Loucy (cell line): ENCODE data around the gene WDPCP.

ENCODE experiments used
- H2AFZ ChIP-seq: fragments of 200-600 bp; sonication (generic); 2 replicates; pipeline ENCODE4 v1.6.0; 2016; ENCODE audit warnings: antibody characterized with exemption, mild to moderate bottlenecking, low read length, moderate library complexity
- H3F3A ChIP-seq: fragments of 200-600 bp; 2 replicates; pipeline ENCODE4 v1.6.0; 2016; ENCODE audit warnings: antibody characterized with exemption, low read depth, mild to moderate bottlenecking
- H3K27me3 ChIP-seq: fragments of 200-600 bp; sonication (generic); 2 replicates; pipeline ENCODE4 v1.6.1; 2014; ENCODE audit warnings: low read length, mild to moderate bottlenecking; ENCODE audit not compliant: insufficient read depth, poor library complexity, severe bottlenecking
- H3K36me3 ChIP-seq: fragments of 200-600 bp; sonication (generic); 2 replicates; pipeline ENCODE4 v1.6.1; 2016; ENCODE audit warnings: low read length; ENCODE audit not compliant: insufficient read depth
- H3K4me1 ChIP-seq: fragments of 200-600 bp; sonication (generic); 2 replicates; pipeline ENCODE4 v1.5.1; 2014; ENCODE audit warnings: low read length, mild to moderate bottlenecking; ENCODE audit not compliant: insufficient read depth, poor library complexity, severe bottlenecking
- H3K4me2 ChIP-seq: fragments of 200-600 bp; sonication (generic); 2 replicates; pipeline ENCODE4 v1.6.0; 2014; ENCODE audit warnings: antibody characterized with exemption, low read length, low read depth, mild to moderate bottlenecking; ENCODE audit not compliant: poor library complexity, severe bottlenecking
- H3K4me3 ChIP-seq: fragments of 200-600 bp; sonication (generic); 2 replicates; pipeline ENCODE4 v1.5.1; 2014; ENCODE audit warnings: low read length, mild to moderate bottlenecking, mixed read lengths; ENCODE audit not compliant: poor library complexity, severe bottlenecking
- H3K79me2 ChIP-seq: fragments of 200-600 bp; sonication (generic); 2 replicates; pipeline ENCODE4 v1.6.1; 2014; ENCODE audit warnings: low read length; ENCODE audit not compliant: insufficient read depth
- H3K9ac ChIP-seq: fragments of 200-600 bp; sonication (generic); 2 replicates; pipeline ENCODE4 v1.6.0; 2014; ENCODE audit warnings: mild to moderate bottlenecking, low read depth, low read length, moderate library complexity; ENCODE audit not compliant: poor library complexity, severe bottlenecking
- H3K9me2 ChIP-seq: fragments of 200-600 bp; sonication (generic); replicated peaks from 2 replicates; pipeline ENCODE4 v1.6.1; 2016; ENCODE audit warnings: low read depth, low read length, mixed read lengths
- H3K9me3 ChIP-seq: fragments of 200-600 bp; sonication (generic); 2 replicates; pipeline ENCODE4 v1.6.1; 2014; ENCODE audit warnings: mild to moderate bottlenecking, antibody characterized with exemption, low read length, low read depth; ENCODE audit not compliant: insufficient read depth
- H4K20me1 ChIP-seq: fragments of 200-600 bp; sonication (generic); 2 replicates; pipeline ENCODE4 v1.6.0; 2014; ENCODE audit warnings: antibody characterized with exemption, low read length, mild to moderate bottlenecking; ENCODE audit not compliant: insufficient read depth, poor library complexity, severe bottlenecking
- EZH2phosphoT487 ChIP-seq: fragments of 200-600 bp; IDR thresholded peaks from 2 replicates; pipeline ENCODE4 v1.6.1; 2018; ENCODE audit warnings: antibody characterized with exemption, mild to moderate bottlenecking, moderate library complexity, borderline replicate concordance
- TF ChIP-seq, protein P1 (sequence below): fragments of 200-600 bp; sonication (generic); conservative IDR thresholded peaks from 2 replicates; pipeline ENCODE4 v1.5.1; 2014; ENCODE audit warnings: mild to moderate bottlenecking, antibody characterized with exemption, low read length

The WDPCP gene

DNA sequence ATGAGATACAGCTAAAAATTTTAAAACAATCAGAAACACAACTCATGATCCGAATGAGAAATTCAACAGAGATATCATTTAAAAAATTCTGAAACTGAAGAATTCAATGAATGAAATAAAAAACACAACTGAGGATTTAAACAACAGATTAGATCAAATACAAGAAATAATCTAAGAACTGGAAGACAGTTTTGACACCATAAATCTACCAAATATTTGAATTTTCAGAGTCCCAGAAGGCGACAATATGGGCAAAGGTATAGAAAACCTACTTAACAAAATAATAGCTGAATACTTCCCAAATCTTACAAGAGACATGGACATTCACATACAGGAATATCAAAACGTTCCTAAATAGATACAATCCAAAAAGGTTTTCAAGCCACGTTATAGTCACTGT is 315.7 kb downstream of the WDPCP start:
- TF ChIP-seq EZH2phosphoT487 = no peak
- Histone ChIP-seq H3K4me3 (no peak overlapping the region), H3K27me3 (no peaks in the 10 kb centered on the region), H3K36me3 (no peaks in the 10 kb centered on the region), H3K9me2 (no peaks in the 10 kb centered on the region), H3F3A (no peaks in the 10 kb centered on the region), H3K9me3 (peaks cover 17% of the 10 kb centered on the region; the same call in 1 of the 2 replicates), H2AFZ (no peak overlapping the region), H3K4me1 (no peaks in the 10 kb centered on the region), H3K9ac (no peak overlapping the region), H4K20me1 (no peaks in the 10 kb centered on the region), H3K79me2 (no peaks in the 10 kb centered on the region), H3K4me2 (no peak overlapping the region)

- H4K20me1 ChIP-seq = no peaks in the 10 kb centered on the region
- no peaks in the 10 kb centered on the region for H3K79me2 ChIP-seq
- no peaks in the 10 kb centered on the region for H3K9me2 ChIP-seq
- H3K4me2 ChIP-seq = no peak overlapping the region
- no peaks in the 10 kb centered on the region for H3F3A ChIP-seq
- no peaks in the 10 kb centered on the region for H3K36me3 ChIP-seq
- no peak overlapping the region for H2AFZ ChIP-seq
- H3K9me3 ChIP-seq = peaks cover 17% of the 10 kb centered on the region; the same call in 1 of the 2 replicates
- no peaks in the 10 kb centered on the region for H3K27me3 ChIP-seq
- no peak overlapping the region for H3K4me3 ChIP-seq
- TF ChIP-seq, protein P1, sequence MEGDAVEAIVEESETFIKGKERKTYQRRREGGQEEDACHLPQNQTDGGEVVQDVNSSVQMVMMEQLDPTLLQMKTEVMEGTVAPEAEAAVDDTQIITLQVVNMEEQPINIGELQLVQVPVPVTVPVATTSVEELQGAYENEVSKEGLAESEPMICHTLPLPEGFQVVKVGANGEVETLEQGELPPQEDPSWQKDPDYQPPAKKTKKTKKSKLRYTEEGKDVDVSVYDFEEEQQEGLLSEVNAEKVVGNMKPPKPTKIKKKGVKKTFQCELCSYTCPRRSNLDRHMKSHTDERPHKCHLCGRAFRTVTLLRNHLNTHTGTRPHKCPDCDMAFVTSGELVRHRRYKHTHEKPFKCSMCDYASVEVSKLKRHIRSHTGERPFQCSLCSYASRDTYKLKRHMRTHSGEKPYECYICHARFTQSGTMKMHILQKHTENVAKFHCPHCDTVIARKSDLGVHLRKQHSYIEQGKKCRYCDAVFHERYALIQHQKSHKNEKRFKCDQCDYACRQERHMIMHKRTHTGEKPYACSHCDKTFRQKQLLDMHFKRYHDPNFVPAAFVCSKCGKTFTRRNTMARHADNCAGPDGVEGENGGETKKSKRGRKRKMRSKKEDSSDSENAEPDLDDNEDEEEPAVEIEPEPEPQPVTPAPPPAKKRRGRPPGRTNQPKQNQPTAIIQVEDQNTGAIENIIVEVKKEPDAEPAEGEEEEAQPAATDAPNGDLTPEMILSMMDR = no peak
- no peak for TF ChIP-seq EZH2phosphoT487
- no peak overlapping the region for H3K9ac ChIP-seq
- no peaks in the 10 kb centered on the region for H3K4me1 ChIP-seq
These were observed 317.6 kb downstream of the WDPCP start for GRCh38 chr2:63270717-63271116.

DNA sequence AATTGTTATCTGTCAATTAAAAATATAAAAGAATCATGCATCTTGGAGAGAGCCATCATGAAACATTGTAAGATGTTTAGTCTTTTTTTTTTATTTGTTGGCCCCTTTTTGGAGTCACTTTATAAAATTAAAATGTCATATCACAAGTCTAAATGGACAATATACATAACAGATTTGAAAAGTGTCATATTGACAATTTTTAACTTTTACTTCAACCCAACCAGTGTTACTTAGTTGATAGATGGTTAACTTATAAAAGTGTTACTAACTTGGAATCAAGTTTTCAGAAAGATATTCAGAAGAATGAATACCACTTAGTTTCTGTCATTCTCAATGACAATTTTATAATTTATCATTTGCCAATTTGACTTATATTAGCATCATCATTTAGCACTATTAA is 319.3 kb downstream of the WDPCP start:
- H3K4me1 ChIP-seq = no peaks in the 10 kb centered on the region
- H4K20me1 ChIP-seq = no peaks in the 10 kb centered on the region
- no peaks in the 10 kb centered on the region for H3K79me2 ChIP-seq
- H3K27me3 ChIP-seq = no peaks in the 10 kb centered on the region
- no peaks in the 10 kb centered on the region for H3K9me2 ChIP-seq
- no peak overlapping the region for H3K4me3 ChIP-seq
- H3K9ac ChIP-seq = no peak overlapping the region
- H3K9me3 ChIP-seq = peaks cover 17% of the 10 kb centered on the region; the same call in 1 of the 2 replicates
- H3K36me3 ChIP-seq = no peaks in the 10 kb centered on the region
- H3K4me2 ChIP-seq = no peak overlapping the region
- TF ChIP-seq, protein P1 = no peak
- no peak for TF ChIP-seq EZH2phosphoT487
- no peaks in the 10 kb centered on the region for H3F3A ChIP-seq
- no peak overlapping the region for H2AFZ ChIP-seq

- Histone ChIP-seq H2AFZ (no peak overlapping the region), H4K20me1 (no peaks in the 10 kb centered on the region), H3K4me1 (peaks cover 5% of the 10 kb centered on the region), H3K9me2 (no peaks in the 10 kb centered on the region), H3F3A (no peaks in the 10 kb centered on the region), H3K4me2 (no peak overlapping the region), H3K9me3 (no peaks in the 10 kb centered on the region), H3K9ac (no peak overlapping the region), H3K4me3 (no peak overlapping the region), H3K36me3 (no peaks in the 10 kb centered on the region), H3K27me3 (no peaks in the 10 kb centered on the region), H3K79me2 (no peaks in the 10 kb centered on the region)
- TF ChIP-seq EZH2phosphoT487 = no peak
- TF ChIP-seq, protein P1 = no peak
These were observed 327.1 kb downstream of the WDPCP start for GRCh38 chr2:63261137-63261621.
